BE2C (cell line): ENCODE measurements around the gene CREG1.

ENCODE experiments used
- DNase-seq: peaks from one replicate; pipeline ENCODE4 v3.0.0-alpha.2; 2020
- H3K27me3 ChIP-seq: fragments of 250-450 bp; sonication (Bioruptor Pico); 2 replicates; pipeline ENCODE4 v1.5.1; 2020; ENCODE audit warnings: mild to moderate bottlenecking
- H3K36me3 ChIP-seq: fragments of 250-450 bp; sonication (Bioruptor Pico); 2 replicates; pipeline ENCODE4 v1.5.1; 2020; ENCODE audit warnings: mild to moderate bottlenecking
- H3K4me1 ChIP-seq: fragments of 250-450 bp; sonication (Bioruptor Pico); 2 replicates; pipeline ENCODE4 v1.5.1; 2020
- H3K4me3 ChIP-seq: 2 replicates; pipeline ENCODE4 v1.5.1; 2011; ENCODE audit warnings: low read depth, low read length
- H3K9me3 ChIP-seq: fragments of 250-450 bp; sonication (Bioruptor Pico); 2 replicates; pipeline ENCODE4 v1.5.1; 2020
- TF ChIP-seq, protein P1 (sequence below): IDR thresholded peaks from 2 replicates; pipeline ENCODE4 v1.5.1; 2012; ENCODE audit warnings: mild to moderate bottlenecking, low read depth, low read length

The CREG1 gene

GRCh38 chr1:167507719-167508118 lies 45.8 kb downstream of the CREG1 start:
- no peaks in the 10 kb centered on the region for H3K4me1 ChIP-seq
- no peaks in the 10 kb centered on the region for H3K36me3 ChIP-seq
- H3K4me3 ChIP-seq = no peak overlapping the region
- TF ChIP-seq, protein P1, sequence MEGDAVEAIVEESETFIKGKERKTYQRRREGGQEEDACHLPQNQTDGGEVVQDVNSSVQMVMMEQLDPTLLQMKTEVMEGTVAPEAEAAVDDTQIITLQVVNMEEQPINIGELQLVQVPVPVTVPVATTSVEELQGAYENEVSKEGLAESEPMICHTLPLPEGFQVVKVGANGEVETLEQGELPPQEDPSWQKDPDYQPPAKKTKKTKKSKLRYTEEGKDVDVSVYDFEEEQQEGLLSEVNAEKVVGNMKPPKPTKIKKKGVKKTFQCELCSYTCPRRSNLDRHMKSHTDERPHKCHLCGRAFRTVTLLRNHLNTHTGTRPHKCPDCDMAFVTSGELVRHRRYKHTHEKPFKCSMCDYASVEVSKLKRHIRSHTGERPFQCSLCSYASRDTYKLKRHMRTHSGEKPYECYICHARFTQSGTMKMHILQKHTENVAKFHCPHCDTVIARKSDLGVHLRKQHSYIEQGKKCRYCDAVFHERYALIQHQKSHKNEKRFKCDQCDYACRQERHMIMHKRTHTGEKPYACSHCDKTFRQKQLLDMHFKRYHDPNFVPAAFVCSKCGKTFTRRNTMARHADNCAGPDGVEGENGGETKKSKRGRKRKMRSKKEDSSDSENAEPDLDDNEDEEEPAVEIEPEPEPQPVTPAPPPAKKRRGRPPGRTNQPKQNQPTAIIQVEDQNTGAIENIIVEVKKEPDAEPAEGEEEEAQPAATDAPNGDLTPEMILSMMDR = no peak
- no peak for DNase-seq
- H3K9me3 ChIP-seq = no peaks in the 10 kb centered on the region
- H3K27me3 ChIP-seq = no peaks in the 10 kb centered on the region

DNA sequence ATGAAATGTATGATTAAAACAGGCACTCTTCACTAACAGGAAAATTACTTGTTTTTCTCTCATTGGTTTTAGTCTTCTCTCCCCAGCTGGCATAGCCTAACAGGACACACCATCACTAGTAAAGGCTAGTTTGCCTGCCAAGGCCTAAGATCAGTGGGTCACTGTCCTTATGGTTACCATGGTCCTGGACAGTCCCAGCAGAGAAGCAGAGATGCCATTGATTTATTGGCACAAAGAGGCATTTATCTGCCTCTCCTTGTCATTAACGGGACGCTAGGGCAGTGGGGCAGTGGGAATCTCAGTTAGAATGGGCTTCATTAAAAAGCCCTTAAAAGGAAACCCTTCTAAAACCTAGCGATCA lies 49.1 kb downstream of the CREG1 start:
- DNase-seq = no peak
- H3K4me1 ChIP-seq = no peaks in the 10 kb centered on the region; the same call in 1 of the 2 replicates
- TF ChIP-seq, protein P1 = no peak
- no peaks in the 10 kb centered on the region for H3K36me3 ChIP-seq
- H3K27me3 ChIP-seq = no peaks in the 10 kb centered on the region
- no peaks in the 10 kb centered on the region for H3K9me3 ChIP-seq
- H3K4me3 ChIP-seq = no peak overlapping the region

GRCh38 chr1:167503626-167504466 lies 49.7 kb downstream of the CREG1 start:
- Histone ChIP-seq H3K4me3 (no peak overlapping the region), H3K9me3 (no peaks in the 10 kb centered on the region), H3K27me3 (no peaks in the 10 kb centered on the region), H3K4me1 (no peaks in the 10 kb centered on the region; the same call in 1 of the 2 replicates), H3K36me3 (no peaks in the 10 kb centered on the region)
- no peak for DNase-seq
- TF ChIP-seq, protein P1 = no peak

GRCh38 chr1:167502719-167503462 lies 50.7 kb downstream of the CREG1 start:
- H3K27me3 ChIP-seq = no peaks in the 10 kb centered on the region
- H3K4me1 ChIP-seq = no peaks in the 10 kb centered on the region; the same call in 1 of the 2 replicates
- no peaks in the 10 kb centered on the region for H3K36me3 ChIP-seq
- H3K9me3 ChIP-seq = no peaks in the 10 kb centered on the region
- no peak overlapping the region for H3K4me3 ChIP-seq
- no peak for DNase-seq
- TF ChIP-seq, protein P1 = no peak

GRCh38 chr1:167502192-167502551 lies 51.4 kb downstream of the CREG1 start:
- Histone ChIP-seq H3K9me3 (no peaks in the 10 kb centered on the region), H3K36me3 (no peaks in the 10 kb centered on the region), H3K4me3 (no peak overlapping the region), H3K4me1 (no peaks in the 10 kb centered on the region; the same call in 1 of the 2 replicates), H3K27me3 (no peaks in the 10 kb centered on the region)
- DNase-seq = no peak
- TF ChIP-seq, protein P1 = no peak
